ENCODE data around the gene SLX4IP.
A peak's percentile ranks its signal among the peaks of the same experiment; 100 is the strongest.
"Not testable (repeated sequence)": the region's sequence is repeated elsewhere in the genome, so short reads cannot be mapped to it uniquely, and the experiment has no call there.

Gene SLX4IP

DNA sequence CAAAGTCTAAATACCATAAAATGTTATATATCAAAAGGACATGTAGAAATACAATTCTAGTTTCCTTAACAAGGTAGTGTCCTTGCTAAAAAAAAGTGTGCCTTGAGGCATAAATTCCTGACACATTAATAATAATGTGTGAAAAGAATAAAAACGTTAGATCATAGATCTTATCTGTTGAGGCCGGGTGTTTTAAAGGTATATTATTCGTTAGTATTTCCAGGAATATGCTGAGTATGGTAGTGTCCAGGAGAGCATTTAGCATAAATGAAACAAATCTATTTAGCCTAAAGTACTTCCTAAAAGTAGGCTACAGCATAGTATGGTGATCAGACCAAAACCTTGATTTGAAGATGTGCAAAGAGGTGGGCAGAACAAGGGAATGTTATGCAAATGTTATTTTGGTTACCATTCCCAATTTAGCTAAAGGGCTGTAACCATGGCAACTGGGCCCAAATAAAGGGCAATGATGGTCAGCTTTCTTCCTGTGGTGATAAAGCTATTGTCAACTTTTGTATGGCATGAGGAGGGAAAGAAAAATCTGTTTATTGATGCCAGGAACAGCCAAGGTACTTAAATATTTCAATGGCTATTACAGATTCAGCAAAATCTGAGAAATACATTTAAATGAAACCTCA, 20.0 kb upstream of the SLX4IP start:
- Mint-ChIP-seq H3K9me3 (no peaks in the 10 kb centered on the region), H3K27ac (no peak overlapping the region), H3K4me1 (ENCODE audit: low read depth) (peaks cover 11% of the 10 kb centered on the region), H3K27me3 (no peaks in the 10 kb centered on the region), H3K4me3 (no peak overlapping the region), H3K36me3 (ENCODE audit: low read depth) (peaks cover 44% of the 10 kb centered on the region)

DNA sequence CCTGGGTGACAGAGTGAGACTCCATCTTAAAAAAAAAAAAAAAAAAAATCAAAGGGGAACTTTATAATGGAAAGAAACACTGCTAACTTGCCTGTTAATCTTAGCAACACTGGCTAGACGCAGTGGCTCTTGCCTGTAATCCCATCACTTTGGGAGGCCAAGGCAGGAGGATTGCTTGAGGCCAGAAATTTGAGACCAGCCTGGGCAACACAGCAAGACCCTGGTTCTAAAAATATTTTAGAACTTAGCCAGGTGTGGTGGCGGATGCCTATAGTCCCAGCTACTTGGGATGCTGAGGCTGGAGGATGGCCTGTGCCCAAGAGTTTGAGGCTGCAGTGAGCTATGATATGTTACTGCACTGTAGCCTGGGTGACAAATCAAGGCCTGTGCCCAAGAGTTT, 17.9 kb upstream of the SLX4IP start:
- Mint-ChIP-seq H3K4me1 (ENCODE audit: low read depth) (peaks cover 15% of the 10 kb centered on the region), H3K27ac (peak overlapping the region; percentile 5), H3K36me3 (ENCODE audit: low read depth) (peaks cover 47% of the 10 kb centered on the region)
- H3K9me3 Mint-ChIP-seq, H3K4me3 Mint-ChIP-seq, H3K27me3 Mint-ChIP-seq: not testable (repeated sequence)

DNA sequence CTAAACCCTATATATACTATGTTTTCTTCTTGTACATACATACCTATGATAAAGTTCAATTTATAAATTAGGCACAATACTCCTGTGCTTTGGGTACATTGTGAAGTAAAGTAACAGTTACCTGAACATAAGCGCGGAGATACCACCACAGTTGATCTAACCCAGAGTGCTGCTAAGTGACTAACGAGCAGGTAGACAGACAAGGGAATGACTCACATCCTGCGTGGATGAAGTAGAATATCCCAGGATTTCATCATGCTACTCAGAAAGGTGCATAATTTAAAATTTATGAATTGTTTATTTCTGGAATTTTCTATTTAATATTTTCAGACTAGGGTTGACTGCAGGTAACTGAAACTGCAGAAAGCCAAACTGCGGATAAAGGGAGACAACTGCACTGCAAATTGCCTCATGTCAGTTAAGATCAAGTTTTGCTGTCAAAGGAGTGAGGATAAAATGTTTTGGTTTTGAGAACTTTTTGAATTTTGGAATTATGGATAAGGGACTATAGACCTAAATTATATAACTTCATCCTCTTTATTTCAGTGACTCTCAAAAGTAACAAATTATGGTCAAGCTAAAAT, 15.5 kb upstream of the SLX4IP start:
- Mint-ChIP-seq H3K27ac (no peak overlapping the region), H3K36me3 (ENCODE audit: low read depth) (peaks cover 38% of the 10 kb centered on the region), H3K9me3 (no peaks in the 10 kb centered on the region), H3K4me3 (no peak overlapping the region), H3K4me1 (ENCODE audit: low read depth) (peaks cover 15% of the 10 kb centered on the region), H3K27me3 (no peaks in the 10 kb centered on the region)

DNA sequence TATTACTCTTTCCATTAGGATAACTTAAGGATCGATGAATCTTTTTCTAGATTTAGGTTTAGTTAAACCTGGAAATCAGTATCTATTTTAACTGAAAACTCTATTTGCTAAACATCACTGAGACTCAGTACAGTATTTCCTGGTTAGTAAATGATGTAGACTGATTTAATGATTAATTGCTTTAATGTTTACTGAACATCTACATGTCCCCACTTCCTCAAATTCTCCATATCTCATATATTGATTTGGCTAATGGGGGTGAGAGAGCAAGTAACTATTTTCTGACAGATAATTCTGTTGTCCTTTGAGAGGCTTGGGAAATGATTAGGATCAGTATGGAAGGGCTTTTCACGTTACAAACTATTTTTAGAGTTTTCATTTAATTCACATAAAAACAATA, 11.4 kb upstream of the SLX4IP start:
- Mint-ChIP-seq H3K4me1 (ENCODE audit: low read depth) (peaks cover 19% of the 10 kb centered on the region), H3K27ac (no peak overlapping the region), H3K9me3 (no peaks in the 10 kb centered on the region), H3K36me3 (ENCODE audit: low read depth) (peaks cover 15% of the 10 kb centered on the region), H3K4me3 (no peak overlapping the region), H3K27me3 (no peaks in the 10 kb centered on the region)

DNA sequence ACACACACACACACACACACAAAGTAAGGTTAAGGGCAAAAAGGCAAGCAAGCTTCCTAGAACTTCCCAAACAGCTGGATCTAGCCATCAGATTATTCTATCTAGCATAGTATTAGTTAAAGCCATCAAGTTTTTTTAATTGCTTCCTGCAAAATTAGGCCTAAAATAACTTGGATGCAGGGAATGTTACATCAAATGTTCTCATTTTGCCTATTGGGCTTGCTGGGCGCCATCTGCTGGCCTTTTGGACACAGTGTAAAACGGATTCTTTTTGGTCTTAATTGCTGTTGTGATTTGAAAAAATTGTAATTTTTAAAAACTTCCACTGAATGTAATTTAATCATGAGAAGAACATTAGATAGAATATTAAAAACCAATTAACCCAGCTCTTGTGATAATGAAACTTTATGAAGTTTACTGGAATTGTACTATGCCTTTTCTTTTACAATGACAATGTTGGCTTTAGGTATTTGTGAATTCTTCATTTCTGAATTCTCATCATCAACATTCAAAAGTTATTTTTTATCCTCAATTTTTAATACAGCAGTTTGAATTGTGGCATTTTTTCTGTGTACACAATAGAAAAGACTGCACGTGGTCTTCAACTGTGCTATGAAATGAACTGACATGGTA, 7.9 kb upstream of the SLX4IP start:
- H3K27me3 Mint-ChIP-seq, result no peaks in the 10 kb centered on the region
- no peak overlapping the region for H3K4me3 Mint-ChIP-seq
- H3K4me1 Mint-ChIP-seq (ENCODE audit: low read depth), result peaks cover 45% of the 10 kb centered on the region
- H3K9me3 Mint-ChIP-seq, result no peaks in the 10 kb centered on the region
- no peak overlapping the region for H3K27ac Mint-ChIP-seq
- H3K36me3 Mint-ChIP-seq (ENCODE audit: low read depth), result peaks cover 5% of the 10 kb centered on the region

DNA sequence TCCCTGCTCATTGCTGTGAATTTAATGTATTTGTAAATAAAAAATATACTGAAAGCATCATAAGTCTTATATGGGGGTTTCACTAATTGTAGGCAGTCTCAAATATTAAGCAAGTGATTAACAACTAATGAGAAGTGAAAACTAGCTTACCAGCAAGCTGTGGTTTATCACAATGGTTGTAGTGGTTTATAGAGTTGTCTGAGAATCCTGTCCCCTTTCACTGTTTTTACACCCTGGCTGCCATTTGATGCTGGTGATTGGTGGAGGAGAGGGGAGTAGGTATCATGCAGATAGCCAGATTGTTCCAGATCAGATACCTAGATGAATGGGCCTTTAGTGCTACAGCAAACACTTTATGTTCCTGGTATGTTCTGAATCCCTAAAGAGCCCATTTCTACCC, 7.1 kb upstream of the SLX4IP start:
- Mint-ChIP-seq H3K4me1 (ENCODE audit: low read depth) (peaks cover 53% of the 10 kb centered on the region), H3K27me3 (no peaks in the 10 kb centered on the region), H3K4me3 (no peak overlapping the region), H3K36me3 (ENCODE audit: low read depth) (peaks cover 5% of the 10 kb centered on the region), H3K27ac (no peak overlapping the region), H3K9me3 (no peaks in the 10 kb centered on the region)

DNA sequence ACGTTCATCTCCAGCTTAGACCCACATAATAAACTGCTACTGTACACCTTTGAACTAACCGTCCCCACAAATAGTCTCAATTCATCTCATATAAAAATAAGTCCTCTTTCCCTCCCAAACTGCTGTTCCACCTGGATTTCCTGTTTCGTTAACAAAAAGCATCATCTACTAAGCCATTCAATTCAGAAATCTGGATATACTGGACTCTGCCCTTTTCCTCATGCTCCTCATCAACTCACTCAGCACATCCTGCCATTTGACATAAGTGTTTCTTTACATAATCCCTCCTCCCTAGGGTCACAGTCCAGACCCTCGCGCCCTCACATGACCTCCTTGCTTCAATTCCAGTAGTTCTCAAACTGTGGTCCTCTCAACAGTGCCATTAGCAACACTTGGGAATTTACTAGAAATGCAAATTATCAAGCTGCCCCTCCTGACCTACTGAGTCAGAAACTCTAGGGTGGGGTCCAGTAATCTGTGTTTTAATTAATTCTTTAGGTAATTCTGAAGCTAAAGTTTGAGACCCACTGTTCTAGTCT, 5.6 kb upstream of the SLX4IP start:
- no peak overlapping the region for H3K27ac Mint-ChIP-seq
- peaks cover 9% of the 10 kb centered on the region for H3K36me3 Mint-ChIP-seq (ENCODE audit: low read depth)

DNA sequence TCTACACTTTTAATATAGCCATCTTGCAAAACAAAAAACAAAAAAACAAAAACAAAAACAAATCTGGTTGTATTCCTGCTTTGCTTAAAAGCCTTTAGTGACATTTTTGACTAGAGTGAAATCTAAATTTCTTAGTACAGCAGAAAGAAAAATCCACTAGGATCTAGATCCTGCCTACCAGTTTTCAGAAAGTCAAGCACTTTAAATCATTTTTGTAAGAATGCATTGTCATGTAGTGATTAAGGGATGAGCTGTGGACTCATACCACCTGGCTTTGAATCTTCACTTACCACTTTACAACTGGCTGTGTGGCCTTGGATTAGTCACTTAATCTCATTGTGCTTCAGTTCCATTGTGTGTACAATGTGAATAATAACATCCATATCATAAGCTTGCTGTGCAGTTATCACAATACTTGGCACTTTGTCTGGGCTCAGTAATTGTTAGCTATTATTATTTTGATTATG, 5.1 kb upstream of the SLX4IP start:
- H3K27me3 Mint-ChIP-seq, result no peaks in the 10 kb centered on the region
- H3K4me3 Mint-ChIP-seq, result no peak overlapping the region
- peaks cover 9% of the 10 kb centered on the region for H3K36me3 Mint-ChIP-seq (ENCODE audit: low read depth)
- no peak overlapping the region for H3K27ac Mint-ChIP-seq
- H3K9me3 Mint-ChIP-seq, result no peaks in the 10 kb centered on the region
- peaks cover 58% of the 10 kb centered on the region for H3K4me1 Mint-ChIP-seq (ENCODE audit: low read depth)

More for the DNA sequence above, 5.6 kb upstream of the SLX4IP start:
- peaks cover 58% of the 10 kb centered on the region for H3K4me1 Mint-ChIP-seq (ENCODE audit: low read depth)
- no peaks in the 10 kb centered on the region for H3K9me3 Mint-ChIP-seq
- H3K27me3 Mint-ChIP-seq, result no peaks in the 10 kb centered on the region
- H3K4me3 Mint-ChIP-seq, result no peak overlapping the region

DNA sequence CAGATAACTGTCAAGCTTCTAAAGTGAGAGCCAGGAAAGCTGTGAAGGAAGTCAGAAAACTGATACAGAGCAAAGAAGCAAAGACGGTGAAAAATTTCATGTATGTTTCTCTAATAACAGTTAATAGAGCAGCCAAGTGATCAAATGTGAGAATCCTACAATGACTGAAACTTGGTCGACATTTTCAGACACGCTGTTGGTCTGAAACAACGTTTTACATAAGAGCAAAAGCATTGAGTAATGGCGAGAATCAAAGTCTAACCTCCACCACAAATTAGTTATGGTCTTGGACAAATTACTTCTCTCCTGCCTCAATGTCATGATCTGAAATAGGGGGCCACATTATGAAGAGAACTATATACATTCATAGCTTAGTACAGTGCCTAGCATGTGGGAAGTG, 4.4 kb upstream of the SLX4IP start:
- H3K36me3 Mint-ChIP-seq (ENCODE audit: low read depth), result peaks cover 9% of the 10 kb centered on the region
- H3K4me1 Mint-ChIP-seq (ENCODE audit: low read depth), result peaks cover 65% of the 10 kb centered on the region
- H3K27ac Mint-ChIP-seq, result no peak overlapping the region
- no peaks in the 10 kb centered on the region for H3K9me3 Mint-ChIP-seq
- H3K4me3 Mint-ChIP-seq, result no peak overlapping the region
- H3K27me3 Mint-ChIP-seq, result no peaks in the 10 kb centered on the region

DNA sequence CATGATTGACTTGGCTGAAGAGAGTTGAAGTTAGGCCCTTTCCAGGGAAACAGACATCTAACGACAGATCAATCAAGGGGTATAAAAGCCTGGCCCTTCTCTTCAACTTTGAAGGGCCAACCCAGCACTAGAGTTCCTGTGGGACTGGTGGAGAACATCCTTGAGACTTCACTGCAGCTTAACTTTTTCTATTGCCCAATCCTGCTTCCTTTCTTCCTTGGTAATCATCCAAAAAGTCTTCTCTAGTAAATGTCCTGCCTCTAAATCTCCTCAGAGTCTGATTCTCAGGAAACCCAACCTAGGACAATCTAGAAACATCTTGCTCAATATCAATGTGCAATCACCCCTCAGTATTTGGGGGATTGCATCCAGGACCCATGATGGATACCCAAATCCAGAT, 3.0 kb upstream of the SLX4IP start:
- Mint-ChIP-seq H3K4me3 (peak overlapping the region; percentile 14), H3K4me1 (ENCODE audit: low read depth) (peaks cover 77% of the 10 kb centered on the region), H3K27ac (no peak overlapping the region), H3K27me3 (no peaks in the 10 kb centered on the region), H3K36me3 (ENCODE audit: low read depth) (peaks cover 9% of the 10 kb centered on the region), H3K9me3 (no peaks in the 10 kb centered on the region)

DNA sequence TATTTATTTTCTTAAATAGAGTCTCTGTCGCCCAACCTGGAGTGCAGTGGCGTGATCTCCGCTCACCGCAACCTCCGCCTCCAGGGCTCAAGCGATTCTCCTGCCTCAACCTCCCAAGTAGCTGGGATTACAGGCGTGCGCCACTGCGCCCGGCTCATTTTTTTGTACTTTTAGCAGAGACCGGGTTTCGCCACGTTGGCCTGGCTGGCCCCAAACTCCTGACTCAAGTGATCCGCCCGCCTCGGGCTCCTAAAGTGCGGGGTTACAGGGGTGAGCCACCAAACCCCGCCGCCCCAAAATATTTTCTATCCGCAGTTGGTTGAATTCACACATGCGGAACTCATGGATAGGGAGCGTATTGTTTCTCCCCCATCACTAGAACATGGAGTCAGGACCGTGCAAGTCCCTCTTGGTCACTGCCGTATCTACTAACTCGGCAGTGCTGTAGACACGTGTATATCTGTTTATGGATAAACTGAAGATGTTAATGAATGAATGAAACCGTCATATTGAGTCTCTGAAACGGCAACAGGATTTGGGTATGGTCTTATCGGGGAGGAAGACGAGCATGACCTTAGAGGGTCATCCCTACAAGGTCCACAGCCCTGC, 2.0 kb upstream of the SLX4IP start:
- Mint-ChIP-seq H3K4me3 (peak overlapping the region; percentile 94), H3K27me3 (no peaks in the 10 kb centered on the region), H3K4me1 (ENCODE audit: low read depth) (peaks cover 75% of the 10 kb centered on the region), H3K27ac (peak overlapping the region; percentile 96), H3K36me3 (ENCODE audit: low read depth) (peaks cover 9% of the 10 kb centered on the region), H3K9me3 (no peaks in the 10 kb centered on the region)

DNA sequence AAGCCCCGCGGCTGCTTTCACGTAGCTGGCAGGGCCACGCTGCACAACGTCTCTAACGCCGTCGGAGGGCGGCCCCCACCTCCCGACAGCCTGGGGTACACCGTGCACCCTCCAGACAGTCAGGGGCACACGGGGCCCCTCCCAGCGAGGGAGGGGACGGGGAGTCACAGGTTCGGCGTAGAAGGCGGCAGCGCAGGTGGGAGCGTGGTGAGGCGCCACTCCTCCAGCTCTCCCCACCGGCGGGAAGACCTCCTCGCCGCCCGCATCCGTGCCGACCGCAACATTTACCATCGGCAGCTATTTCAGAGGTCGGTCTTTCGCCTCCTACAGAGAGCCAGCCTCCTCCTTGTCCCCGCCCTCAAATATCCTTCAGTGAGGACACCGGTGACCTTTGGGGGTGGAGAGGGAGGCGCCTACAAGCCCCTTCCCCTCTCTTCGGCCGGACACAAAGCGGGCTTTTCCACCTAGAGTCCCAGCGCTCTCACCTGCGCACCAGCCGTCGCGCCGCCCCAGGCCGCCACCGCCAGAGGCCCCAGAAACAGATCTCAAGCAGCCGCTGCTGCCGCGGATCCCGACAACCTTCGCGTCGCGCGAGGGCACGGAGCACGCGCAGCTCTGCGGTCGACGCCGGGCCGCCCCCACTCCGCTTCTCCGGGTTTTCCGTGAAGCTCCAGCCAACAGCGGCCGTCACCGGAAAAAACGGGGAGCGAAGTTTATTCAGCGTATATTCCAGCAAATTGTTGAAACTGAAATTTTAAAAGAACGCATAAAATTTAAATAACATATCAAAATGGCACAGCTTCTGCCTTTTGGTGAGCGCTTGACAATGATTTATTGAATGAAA, 1.3 kb upstream of the SLX4IP start, which contains the start of gene MKKS:
Gene MKKS (minus strand): TSS at position 600 of the 844 bp plus-strand sequence. CDS start 20,708 bp downstream, outside the sequence.
- Mint-ChIP-seq H3K27ac (peak within 1 kb of the TSS; percentile 96), H3K9me3 (no peaks in the 10 kb centered on the region), H3K4me1 (ENCODE audit: low read depth) (peaks cover 75% of the 10 kb centered on the region), H3K27me3 (no peaks in the 10 kb centered on the region), H3K36me3 (ENCODE audit: low read depth) (peaks cover 13% of the 10 kb centered on the region), H3K4me3 (peak within 1 kb of the TSS; percentile 94)

DNA sequence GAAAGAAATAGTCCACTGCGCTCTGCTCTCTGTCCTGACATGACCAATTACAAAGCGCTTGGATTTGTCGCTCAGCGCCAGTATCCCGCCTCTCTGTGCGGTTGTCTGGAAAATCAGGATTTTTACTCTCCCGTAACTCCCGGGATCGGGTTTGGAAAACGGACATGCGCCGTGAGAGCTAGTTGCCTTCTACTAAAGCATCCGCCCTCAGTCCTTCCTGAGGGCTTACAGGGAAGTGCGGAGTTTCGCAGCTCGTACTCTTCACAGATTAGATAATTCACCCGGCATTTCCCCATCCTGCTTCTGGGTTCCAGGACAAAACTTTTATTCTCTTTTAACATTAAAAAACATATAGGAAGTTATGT, 656 bp upstream of the SLX4IP start:
- Mint-ChIP-seq H3K9me3 (no peaks in the 10 kb centered on the region), H3K4me3 (peak overlapping the region; percentile 94), H3K27me3 (no peaks in the 10 kb centered on the region), H3K27ac (peak overlapping the region; percentile 96), H3K4me1 (ENCODE audit: low read depth) (peaks cover 69% of the 10 kb centered on the region), H3K36me3 (ENCODE audit: low read depth) (peaks cover 13% of the 10 kb centered on the region)

DNA sequence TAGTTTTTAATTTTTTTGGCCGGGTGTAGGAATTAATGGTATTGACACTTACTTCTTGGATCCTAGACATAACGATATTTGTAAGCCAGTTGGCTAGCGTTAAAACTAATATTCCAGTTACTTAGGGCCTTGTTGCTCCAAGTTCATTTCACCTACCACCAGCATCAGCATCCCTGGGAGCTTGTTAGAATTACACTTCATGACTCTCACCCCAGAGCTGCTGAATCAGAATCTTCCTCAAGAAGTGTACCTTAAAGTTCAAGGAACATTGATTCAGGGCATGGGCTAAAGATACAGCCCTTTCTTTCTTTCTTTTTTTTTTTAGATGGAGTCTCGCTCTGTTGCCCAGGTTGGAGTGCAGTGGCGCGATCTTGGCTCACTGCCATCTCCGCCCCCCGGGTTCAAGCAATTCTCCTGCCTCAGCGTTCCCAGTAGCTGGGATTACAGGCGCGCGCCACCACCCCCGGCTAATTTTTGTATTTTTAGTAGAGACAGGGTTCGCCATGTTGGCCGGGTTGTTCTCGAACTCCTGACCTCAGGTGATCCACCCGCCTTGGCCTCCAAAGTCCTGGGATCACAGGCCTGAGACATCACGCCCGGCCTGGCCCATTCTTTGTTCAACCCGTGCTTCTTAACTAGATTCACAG, 1.1 kb downstream of the SLX4IP start:
- Mint-ChIP-seq H3K9me3 (no peaks in the 10 kb centered on the region), H3K4me1 (ENCODE audit: low read depth) (peaks cover 51% of the 10 kb centered on the region), H3K27ac (no peak overlapping the region), H3K27me3 (no peaks in the 10 kb centered on the region), H3K4me3 (peak overlapping the region; percentile 94), H3K36me3 (ENCODE audit: low read depth) (peaks cover 13% of the 10 kb centered on the region)
